HG03469 (cell line): Measurements from ENCODE around the gene RAD23A.

ENCODE experiments used
- ATAC-seq: cut with Tn5 transposase; IDR thresholded peaks from one replicate; pipeline ENCODE4 v1.9.1; 2021; ENCODE audit warnings: mild to moderate bottlenecking, moderate library complexity, moderate number of reproducible peaks; ENCODE audit not compliant: unreplicated experiment

RAD23A gene

DNA sequence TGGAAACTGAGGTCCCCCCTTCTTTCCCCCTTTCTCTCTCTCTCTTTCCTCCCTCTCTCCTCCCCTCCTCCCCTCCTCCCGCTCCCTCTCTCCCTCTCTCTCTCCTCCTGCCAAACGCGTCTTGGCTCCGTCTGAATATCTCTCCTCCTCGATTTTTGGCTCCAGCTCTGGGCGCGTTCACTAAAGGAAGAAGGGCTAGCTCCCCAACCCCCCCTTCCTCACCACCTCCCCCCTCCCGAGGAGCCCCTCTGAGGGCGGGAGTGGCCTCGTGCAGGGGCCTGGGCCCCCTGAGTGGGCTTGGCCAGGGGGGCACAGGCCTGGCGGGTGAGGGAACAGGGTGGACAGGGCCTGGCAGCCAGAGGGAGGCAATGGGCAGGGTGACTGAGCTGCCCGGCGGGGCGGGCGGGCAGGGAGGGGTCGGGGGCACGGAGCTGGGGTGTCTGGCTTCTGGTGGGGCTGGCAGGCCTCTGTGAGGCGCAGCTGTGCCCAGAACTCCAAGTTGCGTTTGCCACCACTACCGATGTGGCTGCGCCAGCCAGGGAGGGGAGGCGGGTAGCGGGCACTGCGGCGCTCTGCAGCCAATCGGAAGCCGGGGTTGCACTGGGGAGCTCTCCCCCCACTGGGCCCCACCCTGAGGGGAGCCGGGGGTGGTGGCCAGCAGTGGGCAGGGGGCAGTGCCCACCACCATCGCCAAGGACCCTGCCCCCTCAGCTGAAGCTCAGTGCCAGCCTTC is 56.7 kb downstream of the RAD23A start:
- ATAC-seq = no peak

GRCh38 chr19:13003081-13003480 is 57.4 kb downstream of the RAD23A start:
- ATAC-seq = no peak
